Effector memory CD8-positive, alpha-beta T cell (primary cell): ENCODE measurements around the gene CCDC201.

Source experiments
- ATAC-seq: fragments of 150-1000 bp; cut with Tn5 transposase; replicated peaks from 2 replicates; pipeline ENCODE4 v1.10.0; 2021; ENCODE audit warnings: mild to moderate bottlenecking, moderate library complexity
- DNase-seq, 3 experiments: peaks; one replicate each; pipeline ENCODE4 v3.0.0; 2021
- H3K27ac Mint-ChIP-seq, 2 donors: one replicate each; pipeline ENCODE4 v1.8.0; 2022; ENCODE audit warnings: mild to moderate bottlenecking in 2 of 2, mixed read lengths in 2 of 2, moderate library complexity in 2 of 2
- H3K27me3 Mint-ChIP-seq, 2 donors: one replicate each; pipeline ENCODE4 v1.8.0; 2022; ENCODE audit warnings: mixed read lengths in 2 of 2
- H3K36me3 Mint-ChIP-seq: one replicate; pipeline ENCODE4 v1.8.0; 2022; ENCODE audit warnings: mild to moderate bottlenecking, moderate library complexity, mixed read lengths; ENCODE audit not compliant: insufficient read depth
- H3K4me1 Mint-ChIP-seq, 2 donors: one replicate each; pipeline ENCODE4 v1.8.0; 2022; ENCODE audit warnings: low read depth in 2 of 2, mixed read lengths in 2 of 2
- H3K4me3 Mint-ChIP-seq, 2 donors: one replicate each; pipeline ENCODE4 v1.8.0; 2022; ENCODE audit warnings: mild to moderate bottlenecking in 2 of 2, mixed read lengths in 2 of 2, moderate library complexity in 2 of 2
- H3K9me3 Mint-ChIP-seq, 2 donors: one replicate each; pipeline ENCODE4 v1.8.0; 2022; ENCODE audit warnings: mixed read lengths in 2 of 2

The CCDC201 gene

DNA sequence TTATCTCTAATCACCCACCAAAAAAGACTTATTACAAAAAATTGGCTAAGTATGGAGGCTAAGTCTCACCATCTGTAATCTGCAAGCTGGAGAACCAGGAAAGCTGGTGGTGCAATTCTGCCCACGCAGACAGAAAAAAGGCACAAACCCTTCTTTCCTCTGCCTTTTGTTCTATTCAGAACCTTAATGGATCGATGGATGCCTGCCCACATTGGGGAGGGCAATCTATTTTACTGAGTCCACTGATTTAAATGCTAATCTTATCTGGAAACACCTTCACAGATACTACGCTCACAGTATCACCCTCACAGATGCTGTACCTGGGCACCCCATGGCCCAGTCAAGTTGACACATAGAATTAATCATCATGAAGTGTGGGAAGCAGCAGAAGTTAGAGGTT is 38.0 kb upstream of the CCDC201 start:
- Mint-ChIP-seq H3K4me1 (no peaks in the 10 kb centered on the region), H3K27ac (no peak overlapping the region), H3K27me3 (peaks cover 24% of the 10 kb centered on the region in 2 donors), H3K36me3 (no peaks in the 10 kb centered on the region), H3K9me3 (no peaks in the 10 kb centered on the region), H3K4me3 (no peak overlapping the region)
- no peak for DNase-seq
- ATAC-seq: no peak

DNA sequence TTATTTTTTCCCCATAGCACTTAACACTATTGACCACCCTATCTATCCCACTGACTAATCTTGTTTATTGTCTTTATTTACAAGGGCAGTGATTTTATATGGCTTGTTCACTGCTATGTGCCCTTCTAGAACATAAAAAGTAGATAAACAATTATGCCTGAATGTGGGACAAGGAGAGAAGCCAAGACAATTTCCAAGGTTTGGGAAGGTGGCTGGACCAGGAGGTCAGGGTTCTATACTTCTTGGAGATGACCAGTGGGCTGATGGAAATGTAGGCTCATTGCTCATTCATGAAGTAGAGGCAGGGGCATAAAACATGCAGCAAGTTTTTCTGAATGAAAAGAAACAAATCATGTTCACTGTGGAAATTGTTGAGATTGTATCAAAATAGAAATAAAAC is 36.7 kb upstream of the CCDC201 start:
- DNase-seq (no peak), ATAC-seq (no peak)
- Mint-ChIP-seq H3K27me3 (peaks cover 14 to 17% of the 10 kb centered on the region in 2 donors), H3K36me3 (no peaks in the 10 kb centered on the region), H3K4me3 (no peak overlapping the region), H3K4me1 (no peaks in the 10 kb centered on the region), H3K9me3 (no peaks in the 10 kb centered on the region), H3K27ac (no peak overlapping the region)

DNA sequence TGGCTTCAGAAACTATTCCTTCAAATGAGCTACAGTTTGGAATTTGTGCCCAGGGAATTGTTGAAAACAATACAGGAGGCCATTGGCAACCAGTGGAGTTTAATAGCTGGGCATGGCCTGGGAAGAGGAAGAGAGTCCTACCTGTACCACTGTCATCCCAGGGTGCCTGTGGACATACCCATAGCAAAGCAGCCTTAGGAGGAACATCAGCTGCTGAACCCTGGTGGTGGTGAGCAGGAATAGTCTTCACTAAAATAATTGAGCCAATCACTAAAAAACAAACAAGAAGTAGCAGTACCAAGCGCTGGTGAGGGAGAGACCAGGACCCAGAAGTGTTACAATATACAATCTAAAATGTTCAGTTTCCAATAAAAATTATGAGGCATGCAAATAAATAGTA is 29.9 kb upstream of the CCDC201 start:
- no peaks in the 10 kb centered on the region for H3K9me3 Mint-ChIP-seq
- peaks cover 4% of the 10 kb centered on the region for H3K36me3 Mint-ChIP-seq
- H3K27me3 Mint-ChIP-seq: peaks cover 0 to 24% of the 10 kb centered on the region in 2 donors
- no peaks in the 10 kb centered on the region for H3K4me1 Mint-ChIP-seq
- no peak for DNase-seq
- H3K27ac Mint-ChIP-seq: no peak overlapping the region
- H3K4me3 Mint-ChIP-seq: no peak overlapping the region
- ATAC-seq: no peak

DNA sequence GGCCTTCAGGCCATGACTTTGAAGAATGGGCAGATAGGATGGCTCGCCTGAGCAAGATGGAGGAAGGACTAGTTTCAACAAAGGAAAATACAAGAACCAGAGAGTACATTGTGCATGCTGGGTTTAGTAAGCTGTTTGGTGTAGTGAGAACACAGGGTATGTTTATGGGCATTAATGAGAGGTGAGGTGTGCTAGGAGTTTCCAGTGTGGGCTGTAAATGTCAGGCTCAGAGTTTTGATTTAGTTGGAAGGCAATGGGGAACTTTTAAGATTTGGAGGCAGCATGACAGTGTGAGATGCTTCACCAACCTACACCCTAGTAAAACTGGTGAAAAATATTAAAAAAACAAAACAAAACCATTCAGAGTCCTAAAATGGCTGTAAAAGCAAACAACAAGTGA is 28.7 kb upstream of the CCDC201 start:
- H3K27ac Mint-ChIP-seq: no peak overlapping the region
- H3K9me3 Mint-ChIP-seq: no peaks in the 10 kb centered on the region
- DNase-seq (no peak), ATAC-seq (no peak)
- H3K36me3 Mint-ChIP-seq: peaks cover 4% of the 10 kb centered on the region
- peaks cover 4 to 28% of the 10 kb centered on the region in 2 donors for H3K27me3 Mint-ChIP-seq
- H3K4me3 Mint-ChIP-seq: no peak overlapping the region
- no peaks in the 10 kb centered on the region for H3K4me1 Mint-ChIP-seq

DNA sequence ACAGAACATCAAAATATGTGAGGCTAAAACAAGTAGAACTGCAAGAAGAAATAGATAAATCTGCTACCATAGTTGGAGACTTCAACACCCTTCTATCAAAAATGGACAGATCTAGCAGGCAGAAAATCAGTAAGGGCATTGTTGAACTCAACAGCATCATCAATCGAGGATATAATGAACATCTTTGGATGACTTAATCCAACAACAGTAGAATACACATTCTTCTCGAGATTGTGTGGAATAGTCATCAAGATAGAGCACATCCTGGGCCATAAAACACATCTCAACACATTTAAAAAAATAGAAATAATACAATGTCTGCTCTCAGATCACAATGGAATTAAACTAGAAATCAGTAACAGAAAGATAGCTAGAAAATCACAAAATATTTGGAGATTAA is 25.3 kb upstream of the CCDC201 start:
- Mint-ChIP-seq H3K4me3 (no peak overlapping the region), H3K9me3 (no peaks in the 10 kb centered on the region), H3K27me3 (peaks cover 30 to 61% of the 10 kb centered on the region in 2 donors), H3K4me1 (no peaks in the 10 kb centered on the region), H3K27ac (no peak overlapping the region), H3K36me3 (peaks cover 4% of the 10 kb centered on the region)
- ATAC-seq (no peak), DNase-seq (no peak)

DNA sequence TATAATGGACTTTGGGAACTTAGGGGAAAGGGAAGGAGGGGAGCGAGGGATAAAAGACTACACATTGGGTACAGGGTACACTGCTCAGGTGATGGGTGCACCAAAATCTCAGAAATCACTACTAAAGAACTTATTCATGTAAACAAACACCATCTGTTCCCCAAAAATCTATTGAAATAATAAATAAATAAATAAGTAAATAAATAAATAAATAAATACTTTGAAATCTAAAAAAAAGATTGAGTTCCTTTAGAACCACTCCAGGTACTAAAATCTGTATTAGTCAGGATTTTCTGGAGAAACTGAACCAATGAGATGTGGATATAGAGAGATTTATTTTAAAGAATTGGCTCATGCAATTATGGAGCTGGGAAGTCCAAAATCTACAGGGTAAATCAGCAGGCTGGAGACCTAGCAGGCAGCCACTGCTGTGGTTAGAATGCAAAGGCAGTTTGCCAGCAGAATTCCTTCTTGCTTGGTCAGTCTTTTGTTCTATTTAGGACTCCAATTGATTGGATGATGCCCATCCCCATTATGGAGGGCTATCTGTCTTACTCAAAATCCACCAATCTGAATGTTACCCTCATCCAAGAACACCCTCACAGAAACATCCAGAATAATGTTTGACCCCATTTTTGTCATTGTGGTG is 24.3 kb upstream of the CCDC201 start:
- peaks cover 30 to 64% of the 10 kb centered on the region in 2 donors for H3K27me3 Mint-ChIP-seq
- H3K27ac Mint-ChIP-seq: no peak overlapping the region
- no peaks in the 10 kb centered on the region for H3K4me1 Mint-ChIP-seq
- DNase-seq (no peak), ATAC-seq (no peak)
- H3K4me3 Mint-ChIP-seq: no peak overlapping the region
- no peaks in the 10 kb centered on the region for H3K36me3 Mint-ChIP-seq
- no peaks in the 10 kb centered on the region for H3K9me3 Mint-ChIP-seq

DNA sequence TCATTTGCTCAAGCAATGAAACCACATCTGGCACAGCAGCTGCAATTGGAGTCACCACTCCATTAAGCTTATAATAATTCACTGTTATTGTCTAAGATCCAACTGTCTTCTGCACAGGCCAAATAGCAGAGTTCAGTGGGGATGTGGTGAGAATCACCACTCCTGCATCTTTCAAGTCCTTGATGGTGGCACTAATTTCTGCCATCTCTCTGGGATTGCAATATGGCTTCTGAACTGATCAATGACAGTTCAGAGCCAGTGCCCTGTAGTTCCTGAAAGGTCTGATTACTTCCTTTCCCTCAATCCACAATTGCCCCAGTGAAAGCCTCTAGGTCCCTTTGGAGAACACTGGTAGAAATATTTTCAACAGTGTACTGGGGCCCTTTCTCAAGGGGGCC is 21.8 kb upstream of the CCDC201 start:
- H3K9me3 Mint-ChIP-seq: no peaks in the 10 kb centered on the region
- no peaks in the 10 kb centered on the region for H3K4me1 Mint-ChIP-seq
- peaks cover 45 to 77% of the 10 kb centered on the region in 2 donors for H3K27me3 Mint-ChIP-seq
- H3K27ac Mint-ChIP-seq: no peak overlapping the region
- DNase-seq (no peak), ATAC-seq (no peak)
- H3K36me3 Mint-ChIP-seq: peaks cover 2% of the 10 kb centered on the region
- H3K4me3 Mint-ChIP-seq: no peak overlapping the region

DNA sequence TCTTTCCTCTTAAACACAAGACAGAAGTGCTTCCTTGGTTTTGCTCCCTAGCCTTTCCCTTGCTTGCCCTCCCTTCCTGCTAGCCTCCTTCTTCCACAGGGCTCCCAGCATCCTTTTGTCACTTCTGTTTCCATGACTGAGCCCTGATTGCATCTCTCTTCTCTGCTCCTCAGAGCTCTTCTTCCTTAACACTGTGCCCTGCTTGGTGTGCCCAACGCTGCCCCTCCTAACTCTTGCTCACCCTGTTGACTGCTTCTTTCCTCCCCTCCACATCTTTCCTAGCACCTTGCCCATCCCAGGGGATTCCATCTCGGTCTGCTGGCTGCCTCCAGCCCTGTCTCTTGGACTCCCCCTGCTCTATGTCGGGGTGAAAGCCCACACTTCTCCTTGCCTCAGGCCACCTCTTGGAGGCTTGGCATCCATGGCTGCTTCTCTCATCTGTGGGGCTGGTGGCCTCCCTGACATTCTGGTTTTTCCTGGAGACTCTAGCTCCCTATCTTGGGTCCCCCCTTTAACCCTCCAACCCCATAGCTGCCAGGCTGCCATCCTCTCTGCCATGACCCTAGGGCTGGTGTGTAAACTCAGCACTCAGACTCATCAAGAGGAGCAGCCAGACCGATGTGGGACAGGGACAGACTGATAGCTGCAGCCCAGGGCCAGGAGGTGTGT is 21.2 kb upstream of the CCDC201 start:
- Mint-ChIP-seq H3K27ac (no peak overlapping the region), H3K4me3 (no peak overlapping the region), H3K27me3 (peaks cover 51 to 83% of the 10 kb centered on the region in 2 donors), H3K4me1 (no peaks in the 10 kb centered on the region), H3K9me3 (no peaks in the 10 kb centered on the region), H3K36me3 (peaks cover 2% of the 10 kb centered on the region)
- DNase-seq: no peak
- no peak for ATAC-seq

DNA sequence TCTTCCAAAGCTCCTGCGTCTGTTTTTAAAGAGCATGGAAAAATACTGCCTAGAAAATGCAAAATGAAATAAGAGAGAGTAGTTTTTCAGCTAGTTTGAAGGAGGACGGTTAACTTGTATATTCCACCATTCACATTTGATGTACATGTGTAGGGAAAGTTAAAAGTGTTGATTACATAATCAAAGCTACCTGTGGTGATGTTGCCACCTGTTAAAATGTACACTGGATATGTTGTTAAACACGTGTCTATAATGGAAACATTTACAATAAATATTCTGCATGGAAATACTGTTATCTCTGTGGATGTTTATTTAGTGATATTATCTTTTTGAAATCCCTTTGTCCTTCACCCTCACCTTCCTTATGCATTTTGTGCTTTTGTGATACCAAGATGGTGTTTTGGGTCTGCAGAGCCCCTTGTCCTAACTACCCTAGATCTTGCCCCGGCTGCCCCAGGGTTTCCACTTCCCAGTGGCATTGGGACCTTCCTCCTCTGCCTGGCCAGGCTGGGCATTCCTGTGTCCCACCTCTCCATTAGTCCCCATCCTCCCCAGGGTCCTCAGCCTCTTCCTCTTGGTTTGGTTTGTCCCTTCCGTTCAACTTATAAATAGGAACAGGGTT is 20.6 kb upstream of the CCDC201 start:
- peaks cover 52 to 89% of the 10 kb centered on the region in 2 donors for H3K27me3 Mint-ChIP-seq
- H3K4me1 Mint-ChIP-seq: no peaks in the 10 kb centered on the region

DNA sequence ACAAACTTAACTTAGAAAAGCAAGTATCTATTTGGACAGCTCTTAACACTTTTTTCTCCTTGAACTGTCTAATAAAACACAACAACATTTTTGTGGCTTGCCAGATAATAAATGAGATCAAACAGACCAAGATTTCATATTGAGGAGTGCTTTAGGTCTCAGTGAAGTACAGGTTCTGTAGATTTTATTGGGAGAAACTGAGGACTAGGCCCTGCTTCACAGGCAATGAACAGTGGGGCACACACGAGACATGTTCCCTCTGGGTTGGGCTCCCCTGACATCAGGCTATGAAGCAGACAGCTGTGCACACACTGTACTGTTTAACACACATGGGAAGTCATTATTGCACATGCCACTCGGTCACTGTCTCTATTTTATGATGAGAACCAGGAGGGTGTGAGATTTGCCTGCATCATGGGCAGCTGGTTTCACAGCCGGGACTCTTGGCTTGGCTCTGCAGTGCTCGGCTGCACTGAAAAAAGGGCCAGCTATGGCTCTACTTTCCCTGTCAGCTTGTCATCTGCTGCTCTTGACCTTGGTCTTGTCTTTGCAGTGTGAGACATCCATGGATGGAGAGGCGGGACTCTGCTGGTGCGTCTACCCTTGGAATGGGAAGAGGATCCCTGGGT is 19.6 kb upstream of the CCDC201 start:
- no peak for ATAC-seq
- H3K36me3 Mint-ChIP-seq: peaks cover 2% of the 10 kb centered on the region
- no peak overlapping the region for H3K27ac Mint-ChIP-seq
- H3K9me3 Mint-ChIP-seq: no peaks in the 10 kb centered on the region
- no peak for DNase-seq
- peaks cover 60 to 92% of the 10 kb centered on the region in 2 donors for H3K27me3 Mint-ChIP-seq
- no peak overlapping the region for H3K4me3 Mint-ChIP-seq
- H3K4me1 Mint-ChIP-seq: no peaks in the 10 kb centered on the region

More for the DNA sequence above, 20.6 kb upstream of the CCDC201 start:
- peaks cover 2% of the 10 kb centered on the region for H3K36me3 Mint-ChIP-seq
- DNase-seq (no peak), ATAC-seq (no peak)
- H3K9me3 Mint-ChIP-seq: no peaks in the 10 kb centered on the region
- no peak overlapping the region for H3K27ac Mint-ChIP-seq
- H3K4me3 Mint-ChIP-seq: no peak overlapping the region

DNA sequence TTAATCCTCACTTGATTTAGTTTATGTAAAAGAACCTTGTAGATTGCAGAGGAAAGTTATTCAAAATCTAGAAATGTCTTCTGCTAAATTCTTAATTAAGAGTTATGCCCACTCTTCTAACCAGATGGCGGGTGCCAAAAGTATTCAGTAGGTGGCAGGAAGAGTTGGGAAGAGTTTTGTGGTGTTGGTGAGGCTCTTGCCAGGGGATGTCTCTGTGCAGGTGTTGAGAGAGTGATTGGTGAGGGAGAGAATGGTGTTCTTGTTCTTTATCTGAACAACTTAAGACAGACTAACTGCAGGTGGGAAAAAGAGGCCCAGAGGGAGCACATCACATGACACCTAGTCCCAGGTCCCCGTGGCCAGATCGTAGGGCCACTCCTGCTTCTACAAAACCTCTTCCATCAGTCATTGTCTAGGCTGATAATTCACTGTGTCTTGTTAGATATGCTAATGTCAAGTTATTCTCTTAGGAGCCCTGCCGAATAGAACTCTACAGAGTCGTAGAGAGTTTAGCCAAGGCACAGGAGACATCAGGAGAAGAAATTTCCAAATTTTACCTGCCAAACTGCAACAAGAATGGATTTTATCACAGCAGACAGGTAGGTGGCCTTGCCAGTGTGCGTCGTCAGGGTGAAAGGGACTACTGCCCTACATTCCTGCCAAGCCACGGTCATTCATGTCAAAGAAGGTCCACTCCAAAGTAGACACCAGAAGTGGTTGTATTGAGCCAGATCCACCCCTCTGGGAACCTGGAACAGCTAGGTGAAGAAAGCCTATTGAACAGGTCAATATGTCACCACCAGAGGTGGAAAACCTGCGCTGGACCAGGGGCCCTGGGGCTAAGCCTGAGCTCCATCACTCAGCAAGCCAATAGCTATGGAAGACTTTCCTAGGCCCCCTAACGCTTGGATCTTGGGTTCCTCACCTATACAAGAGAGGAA is 18.9 kb upstream of the CCDC201 start:
- Mint-ChIP-seq H3K27me3 (peaks cover 65 to 98% of the 10 kb centered on the region in 2 donors), H3K9me3 (no peaks in the 10 kb centered on the region), H3K4me3 (no peak overlapping the region), H3K36me3 (peaks cover 2% of the 10 kb centered on the region), H3K4me1 (no peaks in the 10 kb centered on the region), H3K27ac (no peak overlapping the region)
- no peak for DNase-seq
- no peak for ATAC-seq

DNA sequence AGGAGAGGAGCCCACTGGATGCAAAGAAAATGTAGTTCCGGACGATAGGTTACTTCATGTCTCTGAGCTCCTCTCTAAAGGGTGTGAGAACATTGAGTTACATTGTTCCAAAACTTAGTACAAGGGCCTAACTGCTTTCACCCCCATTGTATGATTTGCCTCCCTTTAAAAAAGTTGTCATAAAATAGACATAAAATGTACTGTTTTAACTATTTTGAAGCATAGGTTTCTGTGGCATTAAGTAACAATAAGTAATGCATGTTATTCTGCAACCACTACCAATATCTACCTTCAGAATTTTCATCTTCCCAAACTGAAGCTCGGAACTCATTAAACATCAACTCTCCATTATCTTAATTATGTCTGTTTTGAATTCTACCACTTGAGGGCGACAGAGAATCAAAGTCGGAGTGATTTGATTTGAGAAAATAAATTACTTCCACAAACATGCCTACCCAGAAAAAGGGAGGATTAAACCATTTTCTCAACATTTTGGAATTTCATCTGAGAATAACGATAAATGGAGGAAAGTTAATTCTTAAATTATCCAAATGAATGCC is 18.1 kb upstream of the CCDC201 start:
- Mint-ChIP-seq H3K4me1 (no peaks in the 10 kb centered on the region), H3K27me3 (peaks cover 60 to 96% of the 10 kb centered on the region in 2 donors), H3K4me3 (no peak overlapping the region), H3K27ac (no peak overlapping the region), H3K36me3 (peaks cover 2% of the 10 kb centered on the region), H3K9me3 (no peaks in the 10 kb centered on the region)
- DNase-seq (no peak), ATAC-seq (no peak)
